Hematopoietic multipotent progenitor cell (in vitro differentiated cells): ENCODE measurements around the gene MPIG6B. TPM values are rescaled to one million over a fixed set of nuclear protein-coding genes. Genes with fewer than 3 reads are reported as not detected.

Source experiments
- DNase-seq, 3 donors: peaks; one replicate each; pipeline ENCODE4 v3.0.0-alpha.2; 2011 to 2015; ENCODE audit warnings: low read depth in 2 of 3, low spot score in 2 of 3
- total RNA-seq: library from RNA; depleted of rRNA; stranded (reverse); fragments of >200 nt; gene quantifications from one replicate; pipeline ENCODE4 v1.2.3, GENCODE V29; 2012

MPIG6B gene
- total RNA-seq, result 7.8 TPM

- peak in 2 of 3 donors; percentile 58 to 76 for DNase-seq
These were observed at the start of gene MPIG6B for GRCh38 chr6:31723245-31723979. Gene MPIG6B (plus strand): TSS chr6:31723373. CDS start chr6:31723384, 11 bp downstream.

- no peak for DNase-seq
These were observed 46.8 kb upstream of the MPIG6B start for GRCh38 chr6:31676322-31676903.

- DNase-seq, result no peak
These were observed 46.3 kb upstream of the MPIG6B start for GRCh38 chr6:31676904-31677303.

GRCh38 chr6:31677955-31678354 lies 45.2 kb upstream of the MPIG6B start:
- no peak for DNase-seq

GRCh38 chr6:31680226-31681134 lies 42.7 kb upstream of the MPIG6B start, which contains the start of gene LY6G5C:
Gene LY6G5C (minus strand): TSS chr6:31681067. CDS start chr6:31680373, 694 bp downstream.
- DNase-seq, result peak; percentile 41 to 69 (median 62)

GRCh38 chr6:31681135-31681671 lies 42.0 kb upstream of the MPIG6B start:
- DNase-seq, result peak; percentile 33 to 65 (median 44)

GRCh38 chr6:31683591-31683990 lies 39.6 kb upstream of the MPIG6B start:
- DNase-seq, result no peak

- no peak for DNase-seq
These were observed 36.7 kb upstream of the MPIG6B start for GRCh38 chr6:31686483-31686882.

GRCh38 chr6:31687321-31687720 lies 35.9 kb upstream of the MPIG6B start:
- no peak for DNase-seq

- no peak for DNase-seq
These were observed 35.1 kb upstream of the MPIG6B start for GRCh38 chr6:31687860-31688693.

- DNase-seq, result peak in 1 of 3 donors; percentile 33
These were observed 33.7 kb upstream of the MPIG6B start for GRCh38 chr6:31689249-31690110.

GRCh38 chr6:31690231-31691077 lies 32.7 kb upstream of the MPIG6B start:
- no peak for DNase-seq

GRCh38 chr6:31691078-31691463 lies 32.1 kb upstream of the MPIG6B start:
- DNase-seq, result no peak

- DNase-seq, result no peak
These were observed 31.5 kb upstream of the MPIG6B start for GRCh38 chr6:31691564-31692108.

- DNase-seq, result no peak
These were observed 30.8 kb upstream of the MPIG6B start for GRCh38 chr6:31692353-31692752.

GRCh38 chr6:31692886-31693285 lies 30.3 kb upstream of the MPIG6B start:
- no peak for DNase-seq

- DNase-seq, result no peak
These were observed 29.6 kb upstream of the MPIG6B start for GRCh38 chr6:31693535-31693934.

GRCh38 chr6:31697555-31697954 lies 25.6 kb upstream of the MPIG6B start:
- DNase-seq, result no peak
